Bronchial epithelial cell (primary cell): Measurements from ENCODE around the gene STBD1. TPM values are rescaled to one million over a fixed set of nuclear protein-coding genes. Genes with fewer than 3 reads are reported as not detected.
"Not testable (repeated sequence)": the region's sequence is repeated elsewhere in the genome, so short reads cannot be mapped to it uniquely, and the experiment has no call there.

ENCODE experiments used
- DNase-seq: peaks from one replicate; pipeline ENCODE4 v3.0.0-alpha.2; 2010; ENCODE audit warnings: low read depth
- FAIRE-seq: peaks from 2 replicates; lab custom pipeline; 2011; peaks lifted over from hg19 to GRCh38; lab: Jason Lieb, UNC
- H3K27me3 ChIP-seq: 2 replicates; pipeline ENCODE4 v1.5.1; 2011; ENCODE audit warnings: low read length; ENCODE audit not compliant: control insufficient read depth, insufficient read depth
- H3K36me3 ChIP-seq: 2 replicates; pipeline ENCODE4 v1.5.1; 2011; ENCODE audit warnings: low read length; ENCODE audit not compliant: control insufficient read depth, insufficient read depth
- H3K4me3 ChIP-seq: 2 replicates; pipeline ENCODE4 v1.5.1; 2011; ENCODE audit warnings: mild to moderate bottlenecking, low read depth, low read length, control low read depth
- total RNA-seq: library from RNA; depleted of rRNA; stranded (reverse); fragments of >200 nt; gene quantifications from 2 replicates; pipeline ENCODE4 v1.2.1, GENCODE V29; 2014
- TF ChIP-seq, protein P1 (sequence below): IDR thresholded peaks from 2 replicates; pipeline ENCODE4 v1.5.1; 2011; ENCODE audit warnings: mild to moderate bottlenecking, moderate library complexity, low read length, control low read depth, inconsistent platforms; ENCODE audit not compliant: insufficient read depth, severe bottlenecking

STBD1 gene
- total RNA-seq, 1 donor from 2014 or later: 10.0 TPM

DNA sequence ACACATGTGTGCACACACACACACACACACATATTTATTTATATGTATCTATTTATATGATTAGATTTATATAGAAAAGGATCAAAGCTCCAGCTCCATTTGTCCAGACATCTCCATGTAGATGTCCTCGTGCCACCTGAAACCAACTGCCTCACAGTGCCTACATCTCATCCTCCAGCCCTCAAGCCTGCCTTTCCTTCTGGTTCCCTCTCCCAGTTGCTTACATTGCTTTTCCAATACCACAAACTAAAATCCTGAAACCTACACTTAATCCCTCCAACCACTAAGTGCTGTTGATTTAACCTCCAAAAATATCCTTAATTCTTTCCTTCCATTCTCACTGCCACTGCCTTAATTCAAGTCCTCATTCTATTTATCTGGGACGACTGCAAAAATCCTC, 51.4 kb downstream of the STBD1 start:
- no peak overlapping the region for H3K4me3 ChIP-seq
- no peaks in the 10 kb centered on the region for H3K27me3 ChIP-seq
- H3K36me3 ChIP-seq: no peaks in the 10 kb centered on the region
- no peak for FAIRE-seq
- TF ChIP-seq, protein P1, sequence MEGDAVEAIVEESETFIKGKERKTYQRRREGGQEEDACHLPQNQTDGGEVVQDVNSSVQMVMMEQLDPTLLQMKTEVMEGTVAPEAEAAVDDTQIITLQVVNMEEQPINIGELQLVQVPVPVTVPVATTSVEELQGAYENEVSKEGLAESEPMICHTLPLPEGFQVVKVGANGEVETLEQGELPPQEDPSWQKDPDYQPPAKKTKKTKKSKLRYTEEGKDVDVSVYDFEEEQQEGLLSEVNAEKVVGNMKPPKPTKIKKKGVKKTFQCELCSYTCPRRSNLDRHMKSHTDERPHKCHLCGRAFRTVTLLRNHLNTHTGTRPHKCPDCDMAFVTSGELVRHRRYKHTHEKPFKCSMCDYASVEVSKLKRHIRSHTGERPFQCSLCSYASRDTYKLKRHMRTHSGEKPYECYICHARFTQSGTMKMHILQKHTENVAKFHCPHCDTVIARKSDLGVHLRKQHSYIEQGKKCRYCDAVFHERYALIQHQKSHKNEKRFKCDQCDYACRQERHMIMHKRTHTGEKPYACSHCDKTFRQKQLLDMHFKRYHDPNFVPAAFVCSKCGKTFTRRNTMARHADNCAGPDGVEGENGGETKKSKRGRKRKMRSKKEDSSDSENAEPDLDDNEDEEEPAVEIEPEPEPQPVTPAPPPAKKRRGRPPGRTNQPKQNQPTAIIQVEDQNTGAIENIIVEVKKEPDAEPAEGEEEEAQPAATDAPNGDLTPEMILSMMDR: no peak
- DNase-seq: no peak

DNA sequence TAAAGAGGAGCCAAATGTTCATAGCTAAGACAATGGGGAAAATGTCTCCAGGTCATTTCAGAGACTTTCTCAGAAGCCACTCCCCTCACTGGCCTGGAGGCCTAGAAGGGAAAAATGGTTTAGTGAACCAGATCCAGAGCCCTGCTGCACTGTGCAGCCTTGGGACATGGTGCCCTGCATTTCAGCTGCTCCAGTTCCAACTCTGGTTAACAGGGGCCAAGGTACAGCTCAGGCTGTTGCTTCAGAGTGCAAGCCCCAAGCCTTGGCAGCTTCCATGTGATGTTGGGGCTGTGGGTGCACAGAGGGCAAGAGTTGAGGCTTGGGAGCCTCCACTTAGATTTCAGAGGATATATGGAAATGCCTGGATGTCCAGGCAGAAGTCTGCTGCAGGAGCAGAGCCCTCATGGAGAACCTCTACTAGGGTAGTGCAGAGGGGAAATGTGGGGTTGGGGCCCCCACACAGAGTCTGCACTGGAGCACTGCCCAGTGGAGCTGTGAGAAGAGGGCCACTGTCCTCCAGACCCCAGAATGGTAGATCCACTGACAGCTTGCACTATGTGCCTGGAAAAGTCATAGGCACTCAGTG, 53.4 kb downstream of the STBD1 start:
- not testable (repeated sequence) for DNase-seq, FAIRE-seq

More for the DNA sequence above, 53.4 kb downstream of the STBD1 start:
- H3K4me3 ChIP-seq, H3K27me3 ChIP-seq, H3K36me3 ChIP-seq: not testable (repeated sequence)

Other genes with a start within 250 kb of the STBD1 start
- gene ART3, start 232.0 kb upstream of the STBD1 start, total RNA-seq: under 0.01 TPM in 1 of 2 replicates, not detected in the other
- 33.9 and 62.4 TPM in 2 replicates for gene NUP54, start 158.3 kb upstream of the STBD1 start, total RNA-seq
- gene SCARB2, start 92.9 kb upstream of the STBD1 start, total RNA-seq: 173 and 199 TPM in 2 replicates
- 0.26 and 0.38 TPM in 2 replicates for gene FAM47E, start 55.0 kb upstream of the STBD1 start, total RNA-seq
- gene CCDC158, start 114.4 kb downstream of the STBD1 start, total RNA-seq: under 0.01 and 0.13 TPM in 2 replicates
- gene SHROOM3, start 128.5 kb downstream of the STBD1 start, total RNA-seq: 6.3 and 8.6 TPM in 2 replicates